HG02798 (cell line): ENCODE measurements around the gene PIM1.

Source experiments
- ATAC-seq: cut with Tn5 transposase; IDR thresholded peaks from one replicate; pipeline ENCODE4 v1.9.1; 2021; ENCODE audit warnings: mild to moderate bottlenecking; ENCODE audit not compliant: unreplicated experiment, poor library complexity

The PIM1 gene

GRCh38 chr6:37137201-37138090, 32.5 kb upstream of the PIM1 start:
- no peak for ATAC-seq

DNA sequence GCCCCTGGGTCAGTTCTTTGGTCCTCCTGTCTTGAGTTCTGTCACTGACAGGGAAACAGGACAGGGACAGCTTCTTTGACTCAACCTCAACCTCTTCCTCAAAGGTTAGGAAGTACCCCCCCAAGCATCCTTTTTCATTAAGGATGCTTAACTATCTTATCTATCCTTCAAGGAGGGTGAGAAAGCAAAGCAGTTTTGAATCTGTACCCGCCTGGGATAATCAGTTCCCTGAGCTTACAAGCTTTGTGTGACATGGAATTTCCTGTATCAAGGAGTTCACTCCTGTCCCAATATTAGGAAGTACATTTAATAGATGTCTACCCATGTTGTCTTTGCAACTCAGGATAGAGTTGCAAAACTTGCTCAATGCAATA, 31.1 kb upstream of the PIM1 start:
- ATAC-seq = no peak

DNA sequence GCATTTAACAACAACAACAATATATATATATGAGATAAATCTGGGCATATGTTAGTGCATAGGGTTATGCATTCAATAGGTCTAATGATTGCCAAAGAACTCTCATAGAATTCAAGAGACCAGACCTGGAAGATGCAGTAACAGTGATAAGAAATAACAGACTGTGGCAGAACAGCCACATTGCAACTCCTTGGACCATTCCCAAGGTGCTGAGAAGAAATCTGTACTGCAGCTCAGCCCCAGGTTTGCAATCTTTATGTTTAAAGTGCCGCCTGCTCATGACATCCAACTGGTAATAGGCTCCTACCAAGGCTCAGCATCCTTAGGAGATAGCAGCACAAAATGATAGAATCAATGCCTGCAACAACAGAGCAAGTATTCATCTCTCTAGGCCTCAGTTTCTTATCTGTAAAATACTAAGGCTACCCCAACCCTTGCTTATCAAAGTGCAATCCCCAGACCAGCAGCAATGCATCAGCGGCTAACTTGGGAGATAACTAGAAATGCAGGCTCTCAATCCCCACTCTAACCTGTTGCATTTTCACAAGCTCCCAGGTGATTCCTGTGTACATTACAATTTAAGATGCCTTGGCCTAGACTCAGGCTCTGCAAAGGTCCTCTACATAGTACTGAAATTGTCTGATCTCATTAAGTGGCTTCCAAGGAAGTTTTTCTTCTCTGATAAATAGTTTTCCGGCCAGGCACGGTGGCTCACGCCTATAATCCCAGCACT, 30.6 kb upstream of the PIM1 start:
- no peak for ATAC-seq

- no peak for ATAC-seq
Measured at GRCh38 chr6:37140145-37140544, 29.8 kb upstream of the PIM1 start.

GRCh38 chr6:37141281-37142049, 28.5 kb upstream of the PIM1 start:
- no peak for ATAC-seq

DNA sequence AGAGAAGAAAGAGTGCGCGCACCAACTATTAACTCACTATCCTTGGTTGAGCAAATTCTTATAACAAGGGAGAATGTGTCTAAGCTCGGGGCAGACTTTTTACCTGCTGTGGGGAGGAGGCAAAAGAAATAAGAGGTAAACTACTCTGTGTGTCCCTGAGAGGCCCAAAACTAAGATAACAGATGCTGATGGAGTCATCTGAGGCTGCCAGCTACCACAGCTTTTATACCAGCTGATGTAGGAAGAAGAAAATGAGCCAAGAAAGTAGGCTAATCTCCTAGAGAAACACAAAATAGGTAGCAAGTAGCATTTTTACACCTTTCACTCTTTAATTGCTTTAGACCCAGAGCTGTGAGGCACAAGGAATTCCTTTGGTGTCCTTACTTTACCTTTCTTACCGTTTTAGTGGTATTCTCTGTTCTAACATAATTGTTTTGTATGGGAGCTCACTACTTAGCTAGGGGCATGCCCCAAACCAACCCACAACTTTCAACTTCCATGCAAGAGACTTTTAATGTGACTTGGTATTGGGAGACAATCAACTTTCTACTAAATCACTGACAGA, 27.8 kb upstream of the PIM1 start:
- no peak for ATAC-seq

GRCh38 chr6:37143585-37143984, 26.4 kb upstream of the PIM1 start:
- no peak for ATAC-seq

DNA sequence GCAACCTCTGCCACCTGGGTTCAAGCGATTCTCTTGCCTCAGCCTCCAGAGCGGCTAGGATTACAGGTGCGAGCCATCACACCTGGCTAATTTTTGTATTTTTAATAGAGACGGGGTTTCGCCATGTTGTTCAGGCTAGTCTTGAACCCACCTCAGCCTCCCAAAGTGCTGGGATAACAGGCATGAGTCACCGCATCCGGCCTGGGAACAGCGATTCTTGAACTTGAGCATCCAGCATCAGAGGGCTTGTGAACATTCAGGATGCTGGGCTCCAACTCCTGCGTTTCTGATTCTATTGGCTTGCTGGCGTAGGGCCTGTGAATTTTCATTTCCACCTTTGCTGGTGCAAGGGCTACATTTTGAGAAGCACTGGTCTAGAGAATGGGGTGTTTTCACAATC, 24.5 kb upstream of the PIM1 start:
- no peak for ATAC-seq

GRCh38 chr6:37146735-37147157, 23.2 kb upstream of the PIM1 start:
- ATAC-seq = no peak

DNA sequence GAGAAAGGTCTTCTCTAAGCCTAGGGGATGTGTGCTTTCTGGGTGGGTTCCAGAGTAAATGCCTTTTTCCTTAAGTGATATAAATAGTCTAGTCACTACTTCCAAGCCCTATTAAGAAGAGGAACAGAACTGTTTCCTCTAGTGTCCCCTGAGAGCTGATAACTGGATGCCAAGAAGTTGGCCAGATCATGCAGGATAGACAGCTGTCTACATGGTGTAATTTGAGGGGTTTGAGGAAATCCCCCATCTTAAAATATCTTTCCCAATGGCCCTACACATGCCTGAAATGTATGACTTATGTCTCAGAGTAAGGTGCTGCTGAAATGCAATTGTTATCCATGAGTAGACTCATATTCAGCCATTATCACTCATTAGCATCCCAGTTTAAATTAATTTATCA, 20.2 kb upstream of the PIM1 start:
- no peak for ATAC-seq

GRCh38 chr6:37150314-37150713, 19.6 kb upstream of the PIM1 start:
- no peak for ATAC-seq

- peak; percentile 94 for ATAC-seq
Measured at GRCh38 chr6:37155394-37156312, 14.3 kb upstream of the PIM1 start.

DNA sequence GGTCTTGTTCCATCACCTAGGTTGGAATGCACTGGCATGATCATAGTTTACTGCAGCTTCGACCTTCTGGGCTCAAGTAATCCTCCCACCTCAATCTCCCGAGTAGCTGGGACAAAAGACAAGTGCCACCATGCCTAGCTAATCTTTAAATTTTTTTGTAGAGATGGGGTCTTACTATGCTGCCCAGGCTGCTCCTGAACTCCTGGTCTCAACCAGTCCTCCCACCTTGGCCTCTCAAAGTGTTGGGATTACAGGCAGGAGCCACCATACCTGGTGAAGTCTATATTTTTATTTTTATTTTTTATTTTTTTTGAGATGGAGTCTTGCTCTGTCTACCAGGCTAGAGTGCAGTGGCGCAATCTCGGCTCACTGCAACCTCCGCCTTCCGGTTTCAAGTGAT, 11.4 kb upstream of the PIM1 start:
- ATAC-seq = no peak

GRCh38 chr6:37160922-37161778, 8.8 kb upstream of the PIM1 start:
- ATAC-seq = no peak

DNA sequence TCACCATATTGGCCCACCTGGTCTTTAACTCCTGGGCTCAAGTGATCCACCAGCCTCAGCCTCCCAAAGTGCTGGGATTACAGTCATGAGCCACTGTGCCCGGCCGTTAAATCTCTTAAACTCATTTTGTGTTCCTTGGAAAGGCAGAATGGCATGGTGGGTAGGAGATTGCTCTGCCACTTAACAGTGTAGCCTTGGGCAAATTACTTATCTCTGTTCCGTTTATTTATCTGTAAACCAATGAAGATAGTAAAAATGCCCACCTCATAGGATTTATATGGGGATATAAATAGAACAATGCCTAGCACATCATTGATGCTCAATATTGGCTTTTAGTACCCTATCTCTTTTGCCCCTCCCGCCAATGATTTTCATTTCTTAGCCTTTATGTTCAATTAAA, 7.2 kb upstream of the PIM1 start:
- no peak for ATAC-seq

DNA sequence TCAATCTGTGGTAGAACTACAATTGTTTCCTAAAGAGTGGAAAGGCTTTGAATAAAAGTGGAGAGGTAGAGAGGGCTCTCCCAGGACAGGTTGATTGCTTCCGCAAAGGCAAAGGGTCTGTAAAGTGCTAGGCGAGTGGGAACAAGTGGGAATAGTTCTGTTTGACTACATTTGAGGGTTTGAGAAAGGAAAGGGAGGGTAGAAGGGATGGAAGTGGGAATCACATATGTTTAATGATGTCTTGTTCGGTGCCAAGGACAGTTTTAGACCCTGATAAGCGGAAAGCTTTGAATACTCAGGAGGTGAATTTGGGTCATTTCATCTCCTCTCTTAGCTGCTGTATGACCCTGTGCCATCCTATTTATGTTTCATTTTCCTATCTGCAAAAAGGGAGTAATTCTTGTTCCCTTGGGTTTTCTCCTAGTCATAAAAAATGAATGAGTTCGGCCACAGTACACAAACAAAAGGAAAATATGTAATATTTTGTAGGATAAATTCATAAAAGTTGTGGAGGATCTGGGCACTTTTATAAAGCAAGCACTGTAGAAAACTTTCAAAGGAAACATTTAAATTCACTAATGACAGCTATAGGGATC, 1.7 kb upstream of the PIM1 start:
- no peak for ATAC-seq

GRCh38 chr6:37168811-37169495, 999 bp upstream of the PIM1 start:
- no peak for ATAC-seq
